ENCODE measurements around the gene GNG7.
"Not testable (repeated sequence)": the region's sequence is repeated elsewhere in the genome, so short reads cannot be mapped to it uniquely, and the experiment has no call there.

GNG7 gene

DNA sequence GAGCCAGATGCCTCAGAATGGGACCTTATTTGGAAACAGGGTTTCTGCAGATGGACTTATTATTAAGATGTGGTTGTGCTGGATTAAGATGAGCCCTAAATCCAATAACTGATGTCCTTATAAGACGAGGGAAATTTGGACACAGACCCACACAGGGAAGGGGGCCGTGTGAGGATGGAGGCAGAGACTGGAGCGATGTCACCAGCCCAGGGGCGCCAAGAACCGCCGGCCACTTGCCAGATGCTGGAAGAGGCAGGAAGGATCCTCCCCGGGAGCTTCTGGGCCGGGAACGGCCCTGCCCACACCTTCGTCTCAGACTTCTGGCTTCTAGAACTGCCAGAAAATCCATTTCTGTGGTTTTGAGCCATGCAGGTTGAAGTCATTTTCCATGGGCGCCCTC is 26.6 kb downstream of the GNG7 start:
- DNase-seq (ENCODE audit: low read depth): no peak

DNA sequence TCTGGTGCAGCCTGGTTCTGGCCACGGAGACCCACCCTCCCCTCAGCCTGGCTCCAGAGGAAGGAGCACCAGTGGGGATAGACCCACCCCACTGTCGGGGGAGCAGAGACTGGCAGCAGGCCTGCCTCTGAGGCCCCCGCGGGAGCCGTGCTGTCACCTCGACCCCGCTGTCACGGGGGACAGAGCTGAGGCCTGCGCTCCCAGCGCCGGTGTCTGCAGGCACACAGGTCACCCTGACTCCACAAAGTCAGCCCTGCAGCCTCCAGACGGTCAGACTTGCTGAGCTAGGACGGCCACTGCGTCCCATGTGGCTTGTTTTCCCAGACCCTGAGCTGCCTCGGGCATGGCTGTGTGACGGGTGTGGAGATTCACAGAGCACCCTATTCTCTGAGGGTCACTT is 32.3 kb downstream of the GNG7 start:
- DNase-seq (ENCODE audit: low read depth): no peak

DNA sequence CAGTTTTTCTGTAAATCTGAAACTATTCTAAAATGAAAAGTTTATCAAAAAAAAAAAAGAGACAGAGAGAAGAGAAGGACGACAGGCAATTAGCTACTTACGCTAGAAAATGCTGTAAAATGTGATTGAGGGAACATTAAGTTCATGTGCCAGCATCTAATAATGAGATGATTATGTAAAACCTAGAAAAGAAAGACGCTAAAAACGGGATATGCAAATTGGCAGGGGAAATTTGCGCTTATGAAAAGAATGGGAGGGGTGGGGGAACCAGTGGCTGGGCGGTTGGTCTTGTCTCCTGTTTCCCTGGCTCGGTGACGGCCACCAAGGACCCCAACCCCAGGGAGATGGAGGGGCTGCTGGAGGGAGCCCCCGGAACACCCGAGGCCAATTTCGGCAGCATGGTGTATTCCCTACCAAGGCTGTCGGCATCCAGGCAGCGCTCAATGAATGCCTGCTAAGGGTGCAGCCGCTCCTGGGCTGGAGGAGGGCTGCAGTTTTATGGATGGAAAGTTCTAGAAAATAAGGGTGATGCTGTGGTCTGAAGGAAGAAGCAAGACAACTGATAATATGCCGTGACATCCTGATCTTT is 34.2 kb downstream of the GNG7 start:
- DNase-seq (ENCODE audit: low read depth): no peak

DNA sequence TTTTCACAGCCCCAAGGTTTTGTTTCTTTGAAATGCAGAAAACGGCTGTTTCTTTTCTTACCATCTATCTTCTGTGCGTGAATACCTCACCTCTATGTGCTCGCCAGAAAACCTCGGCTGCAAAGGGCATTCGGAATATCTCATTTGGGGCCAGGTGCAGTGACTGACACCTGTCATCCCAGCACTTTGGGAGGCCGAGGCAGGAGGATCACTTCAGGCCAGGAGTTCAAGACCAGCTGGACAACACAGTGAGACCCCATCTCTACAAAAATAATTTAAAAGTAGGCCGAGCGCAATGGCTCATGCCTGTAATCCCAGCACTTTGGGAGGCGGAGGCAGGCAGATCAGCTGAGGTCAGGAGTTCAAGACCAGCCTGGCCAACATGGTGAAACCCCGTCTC is 35.1 kb downstream of the GNG7 start:
- DNase-seq (ENCODE audit: low read depth): not testable (repeated sequence)

DNA sequence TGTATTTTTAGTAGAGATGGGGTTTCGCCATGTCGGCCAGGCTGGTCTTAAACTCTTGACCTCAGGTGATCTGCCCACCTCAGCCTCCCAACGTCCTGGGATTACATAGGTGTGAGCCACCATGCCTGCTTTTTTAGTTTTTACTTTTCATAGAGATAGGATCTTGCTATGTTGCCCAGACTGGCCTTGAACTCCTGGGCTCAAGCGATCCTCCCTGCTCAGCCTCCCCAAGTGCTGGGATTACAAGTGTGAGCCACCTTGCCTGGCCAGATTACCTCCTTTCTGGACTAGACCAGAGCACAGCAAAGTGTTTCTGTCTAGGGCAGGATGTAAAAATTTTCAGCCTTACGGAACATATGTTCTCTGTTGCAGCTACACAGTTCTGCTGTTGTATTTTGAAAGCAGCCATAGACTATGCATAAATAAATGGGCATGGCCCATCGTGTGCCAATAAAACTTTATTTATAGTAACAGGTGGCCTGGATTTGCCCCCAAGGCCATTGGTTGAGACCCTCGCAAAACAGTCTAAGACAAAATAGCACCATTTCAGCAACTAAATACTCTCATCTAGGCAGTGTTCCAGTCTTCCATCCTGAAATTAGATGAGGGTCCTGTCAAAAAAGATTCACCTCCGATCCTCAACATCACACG is 36.0 kb downstream of the GNG7 start:
- DNase-seq (ENCODE audit: low read depth): no peak

DNA sequence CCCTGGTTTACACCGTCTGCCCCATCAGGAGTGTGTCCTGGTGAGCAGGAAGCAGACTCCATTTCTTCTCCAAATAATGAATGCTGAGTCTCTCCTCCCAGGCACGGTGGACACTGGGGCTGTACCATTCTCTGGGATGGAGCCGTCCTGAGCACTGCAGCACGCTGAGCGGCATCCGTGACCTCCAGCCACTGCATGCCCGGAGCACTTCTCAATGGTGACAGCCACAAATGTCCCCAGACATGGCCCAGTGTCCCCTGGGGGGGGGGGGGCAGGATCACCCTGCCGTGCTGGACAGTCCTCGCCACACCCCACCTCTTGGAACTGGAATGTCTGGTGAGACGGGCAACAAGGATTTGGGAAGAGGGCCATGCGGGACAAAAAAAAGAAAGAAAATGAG is 37.4 kb downstream of the GNG7 start:
- DNase-seq (ENCODE audit: low read depth): no peak

DNA sequence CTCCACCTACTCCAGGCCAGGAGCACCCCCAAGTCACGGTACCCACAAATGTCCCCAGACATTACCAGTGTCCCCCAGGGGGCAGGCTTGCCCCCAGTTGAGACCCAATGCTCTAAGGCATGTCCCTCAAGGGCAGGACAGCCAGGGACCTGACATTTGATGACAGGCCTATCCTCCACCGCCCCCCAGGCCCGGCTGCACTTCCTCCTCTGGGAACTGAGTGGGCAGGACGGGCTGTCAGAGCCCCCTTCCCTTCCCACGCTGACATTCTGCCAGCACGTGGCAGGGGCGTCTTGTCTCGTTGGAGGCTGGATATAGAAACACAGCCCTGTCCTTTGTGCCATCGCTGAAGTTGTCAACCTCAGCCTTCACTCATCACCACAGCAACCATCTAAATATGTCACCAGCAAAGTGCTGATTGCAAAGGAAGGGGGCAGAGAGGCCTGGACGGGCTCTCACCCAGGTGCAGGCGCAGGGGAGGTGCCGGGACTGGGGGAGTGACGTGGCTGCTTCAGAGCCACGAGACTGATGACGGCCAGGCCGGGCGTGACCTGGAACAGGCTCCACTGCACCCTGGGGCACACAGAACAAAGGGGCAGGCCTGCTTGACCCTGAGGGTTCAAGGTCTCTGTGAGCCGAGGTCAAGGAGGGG is 38.4 kb downstream of the GNG7 start:
- DNase-seq (ENCODE audit: low read depth): no peak

DNA sequence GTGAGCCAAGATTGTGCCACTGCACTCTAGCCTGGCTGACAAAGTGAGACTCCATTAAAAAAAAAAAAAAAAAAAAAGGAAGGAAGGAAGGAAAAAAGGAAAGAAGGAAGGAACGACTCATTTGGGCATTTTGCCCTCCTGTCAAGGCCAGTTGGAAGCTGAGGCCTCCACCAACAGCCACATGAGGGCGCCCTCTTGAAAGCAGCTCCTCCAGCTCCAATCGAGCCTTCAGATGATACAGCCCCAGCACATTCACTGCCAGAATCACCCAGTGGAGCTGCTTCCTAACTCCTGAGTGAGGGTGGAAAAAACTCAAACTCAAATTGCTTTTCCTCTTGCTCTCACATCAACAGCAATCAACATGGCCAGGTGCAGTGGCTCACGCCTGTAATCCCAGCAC is 40.9 kb downstream of the GNG7 start:
- DNase-seq (ENCODE audit: low read depth): no peak

DNA sequence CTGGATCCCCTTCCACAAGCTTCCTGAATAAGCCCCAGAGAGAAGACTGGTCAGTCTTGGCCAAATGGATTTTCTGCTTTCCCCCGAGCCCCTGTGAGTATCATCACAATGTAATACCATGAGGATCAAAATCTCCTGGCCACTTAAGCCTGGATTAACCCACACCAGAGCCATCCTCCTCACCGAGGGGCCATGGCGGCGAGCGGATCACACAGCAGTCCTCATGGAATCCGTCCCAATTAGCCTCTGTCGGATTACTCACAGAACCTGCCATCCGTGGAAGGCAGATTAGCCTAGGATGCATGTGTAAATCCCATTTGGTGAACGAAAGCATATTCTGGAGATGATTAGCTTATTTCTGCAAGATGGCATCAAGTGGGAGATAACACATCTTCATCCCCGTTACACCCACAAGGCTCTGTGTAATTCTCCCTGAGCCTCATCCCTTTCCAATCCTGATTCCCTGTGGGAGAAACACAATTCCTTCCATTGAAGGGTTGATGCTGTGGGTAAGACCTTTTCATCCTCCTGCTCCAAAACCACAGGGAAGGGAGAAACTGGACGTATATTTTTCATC is 42.5 kb downstream of the GNG7 start:
- no peak for DNase-seq (ENCODE audit: low read depth)

DNA sequence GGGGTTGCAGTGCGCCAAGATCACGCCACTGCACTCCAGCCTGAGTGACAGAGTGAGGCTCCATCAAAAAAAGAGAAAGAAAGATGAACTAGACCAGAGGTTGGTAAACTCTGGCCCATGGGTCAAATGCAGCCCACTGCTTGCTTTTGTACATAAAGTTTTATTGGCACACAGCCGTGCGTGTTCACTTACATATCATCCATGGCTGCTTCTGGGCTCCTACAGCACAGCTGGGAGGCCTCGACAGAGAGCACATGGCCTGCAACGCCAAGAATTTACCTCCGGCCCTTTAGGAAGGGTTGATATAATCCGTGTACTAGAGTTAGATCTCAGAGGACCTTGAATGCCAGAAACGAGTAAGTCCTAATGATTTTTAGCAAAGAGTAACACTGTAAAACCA is 46.0 kb downstream of the GNG7 start:
- no peak for DNase-seq (ENCODE audit: low read depth)

DNA sequence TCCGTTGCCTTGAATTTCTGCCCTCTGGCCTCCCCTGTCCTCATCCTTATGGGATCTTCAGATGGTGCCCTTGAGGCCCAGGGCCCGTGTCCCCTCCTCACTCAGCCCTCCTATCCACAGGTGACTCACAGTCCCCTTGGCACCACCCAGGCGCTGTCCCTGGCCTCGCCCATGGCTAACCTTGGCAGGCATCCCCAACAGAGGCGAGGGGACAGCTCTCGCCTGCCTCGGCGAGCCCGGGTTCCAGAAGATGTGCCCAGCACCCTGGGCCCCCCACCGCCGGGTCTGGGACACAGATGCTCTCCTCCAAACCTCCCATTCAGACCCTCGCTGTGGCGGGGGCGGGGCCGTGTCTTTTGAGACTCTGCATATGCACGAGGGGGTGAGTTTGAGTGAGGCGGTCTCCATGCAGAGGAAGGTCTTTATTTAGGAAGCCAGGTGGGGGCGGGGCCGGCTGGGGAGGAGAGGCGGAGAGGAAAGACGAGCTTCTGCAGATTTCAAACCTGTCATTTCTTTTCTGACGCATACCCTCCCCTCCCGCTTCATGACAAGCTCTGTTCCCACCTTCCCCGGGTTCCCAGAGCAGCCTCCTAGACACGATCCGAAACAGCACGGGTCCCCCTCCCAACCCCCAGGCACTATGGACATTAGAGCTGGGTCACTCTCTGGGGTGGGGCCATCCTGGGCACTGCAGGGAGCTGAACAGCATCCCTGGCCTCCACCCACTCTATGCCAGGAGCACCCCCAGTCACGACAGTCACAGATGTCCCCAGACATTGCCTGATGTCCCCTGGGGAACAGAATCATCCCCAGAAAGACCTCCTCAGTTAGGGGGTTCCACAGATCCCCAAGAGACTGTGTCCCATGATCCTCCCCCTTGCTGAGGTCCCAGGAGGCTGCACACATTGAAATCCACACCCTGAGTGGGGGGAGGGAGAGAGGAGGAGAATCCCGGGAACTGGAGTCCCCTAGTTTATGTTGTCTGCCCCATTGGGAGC is 48.5 kb downstream of the GNG7 start:
- no peak for DNase-seq (ENCODE audit: low read depth)

DNA sequence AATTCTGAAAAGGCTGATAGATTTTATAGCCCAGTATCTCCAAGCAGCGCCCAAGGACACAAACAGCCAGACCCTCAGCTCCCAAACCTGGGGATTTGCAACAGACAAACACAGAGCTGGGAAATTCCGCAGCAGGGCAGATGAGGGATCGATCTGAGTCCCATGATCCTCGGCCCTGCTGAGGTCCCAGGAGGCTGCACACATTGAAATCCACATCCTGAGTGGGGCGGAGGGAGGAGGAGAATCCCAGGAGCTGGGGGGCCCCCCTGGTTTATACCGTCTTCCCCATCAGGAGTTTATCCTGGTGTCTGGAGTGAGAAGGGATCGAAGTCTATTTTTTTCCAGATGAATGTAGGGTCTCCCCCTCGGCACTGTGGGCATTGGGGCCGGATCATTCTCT is 49.3 kb downstream of the GNG7 start:
- no peak for DNase-seq (ENCODE audit: low read depth)

DNA sequence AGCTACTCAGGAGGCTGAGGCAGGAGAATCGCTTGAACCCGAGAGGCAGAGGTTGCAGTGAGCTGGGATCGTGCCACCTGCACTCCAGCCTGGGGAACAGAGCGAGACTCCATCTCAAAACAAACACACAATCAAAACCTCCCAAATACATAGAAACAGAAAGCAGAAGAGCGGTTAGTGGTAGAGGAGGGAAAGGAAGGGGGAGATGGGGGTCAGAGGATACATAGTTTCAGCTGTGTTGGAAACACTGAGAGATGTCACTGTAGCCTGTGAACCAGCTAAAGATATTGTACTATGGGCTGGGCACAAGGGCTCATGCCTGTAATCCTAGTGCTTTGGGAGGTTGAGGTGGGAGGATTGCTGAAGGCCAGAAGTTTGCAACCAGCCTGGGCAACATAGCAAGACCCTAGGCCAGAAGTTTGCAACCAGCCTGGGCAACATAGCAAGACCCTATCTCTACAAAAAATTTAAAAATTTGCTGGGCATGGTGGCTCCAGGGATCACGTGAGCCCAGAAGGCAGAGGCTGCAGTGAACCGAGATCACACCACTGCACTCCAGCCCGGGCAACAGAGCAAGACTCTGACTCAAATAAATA is 49.9 kb downstream of the GNG7 start:
- no peak for DNase-seq (ENCODE audit: low read depth)

DNA sequence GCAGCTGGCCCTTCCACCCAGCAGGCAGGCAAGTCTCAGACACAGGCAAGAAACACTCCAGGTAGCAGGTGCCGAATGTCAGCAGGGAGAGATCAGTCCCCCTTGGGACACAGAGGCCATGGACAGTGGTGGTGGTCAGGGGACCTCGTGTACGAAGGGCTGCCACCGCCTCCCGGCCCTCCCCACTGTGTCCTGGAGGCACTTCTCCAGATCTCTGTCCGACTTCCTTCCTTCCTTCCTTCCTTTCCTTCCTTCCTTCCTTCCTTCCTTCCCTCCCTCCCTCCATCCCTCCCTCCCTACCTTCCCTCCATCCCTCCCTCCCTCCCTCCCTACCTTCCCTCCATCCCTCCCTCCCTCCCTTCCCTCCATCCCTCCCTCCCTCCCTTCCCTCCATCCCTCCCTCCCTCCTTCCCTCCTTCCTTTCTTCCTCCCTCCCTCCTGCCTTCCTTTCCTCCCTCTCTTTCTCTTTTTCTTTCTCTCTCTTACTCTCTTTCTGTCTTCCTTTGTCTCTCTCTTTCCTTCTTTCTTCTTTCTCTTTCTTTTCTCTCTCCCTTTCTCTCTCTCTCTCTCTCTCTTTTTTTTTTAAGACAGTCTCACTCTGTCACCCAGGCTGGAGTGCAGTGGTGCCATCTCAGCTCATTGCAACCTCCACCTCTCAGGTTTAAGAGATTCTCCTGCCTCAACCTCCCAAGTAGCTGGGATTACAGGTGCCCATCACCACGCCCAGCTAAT is 51.3 kb downstream of the GNG7 start:
- DNase-seq (ENCODE audit: low read depth): not testable (repeated sequence)

DNA sequence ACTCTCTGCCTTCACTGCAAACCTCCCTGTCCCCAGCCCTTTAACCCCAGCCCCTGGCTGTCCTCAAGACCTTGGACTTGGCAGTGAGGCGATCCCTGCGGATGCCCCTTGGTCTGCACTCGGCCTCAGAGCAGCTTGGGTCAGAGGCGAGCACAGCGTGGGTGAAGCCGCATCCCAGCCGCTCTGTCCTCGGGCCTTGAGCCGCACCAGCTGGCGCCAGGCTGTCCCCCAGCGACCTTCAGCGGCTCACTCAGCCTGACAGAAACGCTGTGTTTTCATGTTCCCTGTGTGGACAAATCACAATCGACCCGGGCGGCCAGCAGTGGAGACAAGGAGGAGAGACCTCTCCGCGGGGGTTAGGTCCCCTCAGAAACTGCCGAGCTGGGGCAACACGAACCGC is 52.0 kb downstream of the GNG7 start:
- no peak for DNase-seq (ENCODE audit: low read depth)

DNA sequence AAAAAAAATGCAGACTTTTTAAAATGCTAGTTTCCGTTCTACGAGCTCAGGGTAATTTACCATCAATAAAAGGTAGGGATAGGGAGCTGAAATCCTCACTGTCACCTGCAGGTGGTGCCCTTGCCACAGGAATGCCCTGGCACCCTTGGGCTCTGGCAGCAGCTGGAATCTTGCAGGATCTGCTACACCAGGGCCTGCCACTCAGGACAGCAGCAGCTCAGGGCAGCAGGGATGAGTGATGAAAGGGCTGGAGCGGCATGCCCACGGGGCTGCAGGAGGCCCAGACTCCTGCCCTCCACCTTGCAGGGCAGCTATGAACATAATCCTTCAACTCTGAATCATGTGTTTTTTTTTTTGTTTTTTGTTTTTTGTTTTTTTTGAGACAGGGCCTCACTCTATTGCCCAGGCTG is 54.0 kb downstream of the GNG7 start:
- peak; percentile 61 for DNase-seq (ENCODE audit: low read depth)

DNA sequence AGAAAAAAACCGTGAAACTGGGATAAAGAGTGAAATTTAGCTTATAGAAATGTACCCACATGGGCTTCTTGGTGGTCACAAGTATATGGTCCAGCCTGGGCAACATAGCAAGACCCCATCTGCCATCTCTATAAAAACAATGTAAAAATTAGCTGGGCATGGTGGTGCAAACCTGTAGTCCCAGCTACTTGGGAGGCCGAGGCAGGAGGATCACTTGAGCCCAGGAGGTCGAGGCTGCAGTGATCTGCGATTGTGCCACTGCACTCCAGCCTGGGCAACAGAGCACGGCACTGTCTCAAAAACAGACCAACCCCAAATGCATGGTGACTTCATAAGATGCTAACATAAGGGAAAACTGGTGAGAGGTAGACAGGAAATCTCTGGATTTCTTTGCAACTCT is 54.4 kb downstream of the GNG7 start:
- DNase-seq (ENCODE audit: low read depth): no peak

DNA sequence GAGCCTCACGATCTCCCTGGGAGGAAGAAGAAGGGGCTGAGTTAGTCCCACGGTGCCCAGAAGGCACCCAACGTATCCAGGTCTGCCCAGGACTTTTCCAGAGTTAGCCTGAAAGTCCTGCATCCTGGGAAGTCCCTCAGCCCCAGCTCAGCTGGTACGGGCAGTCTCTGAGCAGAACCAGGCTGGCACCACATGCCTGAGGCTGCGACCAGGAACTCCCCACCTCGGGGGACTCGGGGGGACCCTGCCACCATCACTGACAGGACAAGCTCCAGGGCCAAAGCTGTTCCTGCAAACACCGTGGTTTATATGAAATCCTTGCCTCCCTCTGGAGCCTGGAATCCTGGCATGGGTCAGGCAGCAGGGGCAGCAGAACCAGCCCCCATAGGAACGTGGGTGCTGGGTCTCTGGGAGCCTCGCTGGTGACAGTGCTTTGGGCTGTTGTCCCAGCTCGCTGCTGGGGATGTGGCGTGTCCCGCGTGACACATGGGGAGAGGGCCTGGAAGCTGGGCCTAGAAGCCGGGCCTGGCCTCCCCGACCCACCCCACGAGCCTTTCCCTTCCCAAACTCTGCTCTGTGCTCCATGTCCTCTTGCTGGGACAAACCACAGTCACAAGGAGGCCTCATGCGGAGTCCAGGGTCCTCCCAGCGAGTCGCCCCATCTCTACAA is 55.5 kb downstream of the GNG7 start:
- DNase-seq (ENCODE audit: low read depth): no peak

DNA sequence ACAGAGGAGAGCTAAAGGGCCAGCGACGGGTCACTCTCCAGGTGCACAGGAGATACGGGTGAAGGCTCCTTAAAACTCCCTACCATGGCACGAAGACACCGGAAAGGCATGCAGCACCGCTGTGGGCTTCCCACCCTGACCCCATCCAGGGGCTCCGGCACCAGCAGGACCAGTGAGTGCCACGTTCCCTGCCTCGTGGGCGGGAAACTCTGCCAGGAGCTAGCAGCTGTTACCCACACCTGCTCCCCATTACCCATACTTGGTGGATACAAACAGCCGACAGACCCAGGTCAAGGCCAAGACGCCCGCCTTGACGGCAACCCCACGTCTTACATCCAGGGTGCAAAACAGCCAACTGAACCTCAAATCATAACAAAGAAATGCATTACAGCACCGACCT is 56.7 kb downstream of the GNG7 start:
- no peak for DNase-seq (ENCODE audit: low read depth)

DNA sequence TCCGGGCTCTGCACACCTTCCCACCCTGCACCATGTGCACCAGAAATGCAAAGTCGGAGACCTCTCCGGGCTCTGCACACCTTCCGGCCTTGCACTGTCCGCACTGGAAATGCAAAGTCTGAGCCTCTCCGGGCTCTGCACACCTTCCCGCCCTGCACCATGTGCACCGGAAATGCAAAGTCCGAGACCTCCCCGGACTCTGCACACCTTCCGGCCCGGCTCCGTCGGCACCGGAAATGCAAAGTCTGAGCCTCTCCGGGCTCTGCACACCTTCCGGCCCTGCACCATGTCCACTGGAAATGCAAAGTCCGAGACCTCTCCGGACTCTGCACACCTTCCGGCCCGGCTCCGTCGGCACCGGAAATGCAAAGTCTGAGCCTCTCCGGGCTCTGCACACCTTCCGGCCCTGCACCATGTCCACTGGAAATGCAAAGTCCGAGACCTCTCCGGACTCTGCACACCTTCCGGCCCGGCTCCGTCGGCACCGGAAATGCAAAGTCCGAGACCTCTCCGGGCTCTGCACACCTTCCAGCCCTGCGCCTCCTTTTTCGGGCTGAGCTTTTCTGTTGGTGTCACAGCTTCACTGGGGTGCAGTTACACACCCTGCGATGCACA is 59.3 kb downstream of the GNG7 start:
- DNase-seq (ENCODE audit: low read depth): not testable (repeated sequence)

Data from fibroblast of the conjunctiva (primary cell).